Karpas-422 (cell line): ENCODE results near the gene LPIN1. TPM values are rescaled to one million over a fixed set of nuclear protein-coding genes. Genes with fewer than 3 reads are reported as not detected.

Experiments
- DNase-seq: peaks from one replicate; pipeline ENCODE4 v3.0.0-alpha.2; 2015
- H2AFZ ChIP-seq: fragments of 200-600 bp; sonication (generic); 2 replicates; pipeline ENCODE4 v1.6.1; 2014; ENCODE audit warnings: antibody characterized with exemption, low read length, mixed read lengths
- H3K27ac ChIP-seq: fragments of 200-600 bp; sonication (generic); 2 replicates; pipeline ENCODE4 v1.5.1; 2014; ENCODE audit warnings: mild to moderate bottlenecking, low read length, moderate library complexity
- H3K27me3 ChIP-seq: fragments of 200-600 bp; sonication (generic); 2 replicates; pipeline ENCODE4 v1.6.1; 2014; ENCODE audit warnings: low read length, mixed read lengths
- H3K36me3 ChIP-seq: fragments of 200-600 bp; sonication (generic); 2 replicates; pipeline ENCODE4 v1.6.1; 2014; ENCODE audit warnings: low read length, mixed read lengths; ENCODE audit not compliant: insufficient read depth
- H3K4me1 ChIP-seq: fragments of 200-600 bp; sonication (generic); 2 replicates; pipeline ENCODE4 v1.6.1; 2014; ENCODE audit warnings: mild to moderate bottlenecking, low read length, mixed read lengths
- H3K4me2 ChIP-seq: fragments of 200-600 bp; sonication (generic); 2 replicates; pipeline ENCODE4 v1.6.1; 2014; ENCODE audit warnings: low read length, low read depth, mild to moderate bottlenecking; ENCODE audit not compliant: poor library complexity, severe bottlenecking
- H3K4me3 ChIP-seq: fragments of 200-600 bp; sonication (generic); 2 replicates; pipeline ENCODE4 v1.5.1; 2014; ENCODE audit warnings: mild to moderate bottlenecking, antibody characterized with exemption, low read length, mixed read lengths
- H3K79me2 ChIP-seq: fragments of 200-600 bp; sonication (generic); 2 replicates; pipeline ENCODE4 v1.6.1; 2014; ENCODE audit warnings: mild to moderate bottlenecking, low read length, mixed read lengths
- H3K9ac ChIP-seq: fragments of 200-600 bp; sonication (generic); 2 replicates; pipeline ENCODE4 v1.6.0; 2014; ENCODE audit warnings: low read length
- H3K9me2 ChIP-seq: fragments of 200-600 bp; sonication (generic), shearing (Covaris generic); replicated peaks from 2 replicates; pipeline ENCODE4 v1.6.0; 2014; ENCODE audit warnings: mild to moderate bottlenecking, low read length, moderate library complexity; ENCODE audit not compliant: insufficient read depth
- H3K9me3 ChIP-seq: fragments of 300-700, 200-600 bp; sonication (generic); 2 replicates; pipeline ENCODE4 v1.6.1; 2014; ENCODE audit warnings: low read length, mixed read lengths
- H4K20me1 ChIP-seq: fragments of 200-600 bp; sonication (generic); 2 replicates; pipeline ENCODE4 v1.6.1; 2014; ENCODE audit warnings: mild to moderate bottlenecking, antibody characterized with exemption, low read length, low read depth; ENCODE audit not compliant: insufficient read depth
- total RNA-seq: library from RNA; depleted of rRNA; stranded (reverse); fragments of >200 nt; shearing (Covaris generic); gene quantifications from 2 replicates; pipeline ENCODE4 v1.2.3, GENCODE V29; 2014; ENCODE audit warnings: low replicate concordance

Gene LPIN1
- total RNA-seq, 1 experiment from 2014 or later = 4.9 TPM

GRCh38 chr2:11789243-11789642 is 42.8 kb downstream of the LPIN1 start:
- Histone ChIP-seq H3K9me3 (no peaks in the 10 kb centered on the region), H3K9me2 (no peaks in the 10 kb centered on the region), H3K79me2 (no peaks in the 10 kb centered on the region), H3K27me3 (no peaks in the 10 kb centered on the region), H3K4me1 (no peaks in the 10 kb centered on the region), H3K4me3 (no peak overlapping the region), H2AFZ (no peak overlapping the region), H3K36me3 (no peaks in the 10 kb centered on the region), H4K20me1 (no peaks in the 10 kb centered on the region), H3K4me2 (no peak overlapping the region), H3K9ac (no peak overlapping the region), H3K27ac (no peak overlapping the region)
- no peak for DNase-seq

DNA sequence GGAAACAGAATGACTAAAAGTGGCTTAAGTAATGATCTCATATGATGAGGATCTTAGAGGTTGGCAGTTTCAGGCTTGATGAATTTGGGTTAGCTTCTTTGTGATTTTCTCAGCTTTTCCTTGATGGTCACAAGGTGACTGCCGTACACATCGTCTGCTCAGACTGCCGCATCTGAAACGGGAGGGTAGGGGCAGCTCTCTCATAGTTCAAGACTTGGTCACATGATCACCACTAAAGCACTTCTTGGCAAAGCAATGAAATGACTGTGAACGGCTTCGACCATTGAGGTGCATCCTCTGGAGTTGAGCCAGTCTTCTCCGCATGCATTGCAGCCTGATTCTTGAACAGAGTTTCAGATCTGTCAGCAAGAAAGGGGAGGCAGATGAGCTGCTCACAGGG is 43.8 kb downstream of the LPIN1 start:
- no peak overlapping the region for H3K4me3 ChIP-seq
- H3K79me2 ChIP-seq = no peaks in the 10 kb centered on the region
- no peaks in the 10 kb centered on the region for H3K9me2 ChIP-seq
- no peaks in the 10 kb centered on the region for H3K27me3 ChIP-seq
- no peaks in the 10 kb centered on the region for H3K9me3 ChIP-seq
- no peaks in the 10 kb centered on the region for H3K36me3 ChIP-seq
- H3K4me2 ChIP-seq = no peak overlapping the region
- no peaks in the 10 kb centered on the region for H4K20me1 ChIP-seq
- H3K27ac ChIP-seq = no peak overlapping the region
- H2AFZ ChIP-seq = no peak overlapping the region
- H3K9ac ChIP-seq = no peak overlapping the region
- no peaks in the 10 kb centered on the region for H3K4me1 ChIP-seq
- no peak for DNase-seq

DNA sequence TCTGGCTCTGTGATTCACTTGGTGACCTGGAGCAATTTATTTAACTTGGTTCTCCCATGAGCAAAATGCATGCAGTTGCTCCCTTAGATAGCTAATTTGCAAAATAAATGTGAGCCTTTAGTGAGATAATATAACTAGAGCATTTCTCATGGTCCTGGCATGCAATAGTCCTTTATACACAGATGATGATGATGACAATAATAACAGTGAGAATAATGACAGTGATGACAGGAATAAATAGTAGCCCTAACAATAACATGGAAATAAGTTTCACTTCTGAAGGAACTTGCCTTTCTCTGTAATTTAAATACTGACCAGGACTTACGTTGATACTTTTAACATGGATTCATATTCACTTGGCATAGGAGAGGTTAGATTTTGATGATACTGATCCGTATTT is 49.2 kb downstream of the LPIN1 start:
- H3K9ac ChIP-seq = no peak overlapping the region
- H3K27me3 ChIP-seq = no peaks in the 10 kb centered on the region

GRCh38 chr2:11796190-11797171 is 50.0 kb downstream of the LPIN1 start:
- no peaks in the 10 kb centered on the region for H3K9me3 ChIP-seq
- H3K27ac ChIP-seq = no peak overlapping the region
- no peaks in the 10 kb centered on the region for H3K4me1 ChIP-seq
- no peak overlapping the region for H3K4me3 ChIP-seq
- H4K20me1 ChIP-seq = no peaks in the 10 kb centered on the region
- H3K36me3 ChIP-seq = no peaks in the 10 kb centered on the region
- H3K79me2 ChIP-seq = no peaks in the 10 kb centered on the region
- H3K9ac ChIP-seq = no peak overlapping the region
- no peaks in the 10 kb centered on the region for H3K27me3 ChIP-seq
- no peaks in the 10 kb centered on the region for H3K9me2 ChIP-seq
- no peak for DNase-seq
- no peak overlapping the region for H3K4me2 ChIP-seq
- H2AFZ ChIP-seq = no peak overlapping the region

More for the DNA sequence above, 49.2 kb downstream of the LPIN1 start:
- Histone ChIP-seq H4K20me1 (no peaks in the 10 kb centered on the region), H3K79me2 (no peaks in the 10 kb centered on the region), H3K9me3 (no peaks in the 10 kb centered on the region), H3K4me2 (no peak overlapping the region), H3K27ac (no peak overlapping the region), H3K9me2 (no peaks in the 10 kb centered on the region), H3K4me3 (no peak overlapping the region), H3K4me1 (no peaks in the 10 kb centered on the region), H2AFZ (no peak overlapping the region), H3K36me3 (no peaks in the 10 kb centered on the region)
- DNase-seq = no peak

DNA sequence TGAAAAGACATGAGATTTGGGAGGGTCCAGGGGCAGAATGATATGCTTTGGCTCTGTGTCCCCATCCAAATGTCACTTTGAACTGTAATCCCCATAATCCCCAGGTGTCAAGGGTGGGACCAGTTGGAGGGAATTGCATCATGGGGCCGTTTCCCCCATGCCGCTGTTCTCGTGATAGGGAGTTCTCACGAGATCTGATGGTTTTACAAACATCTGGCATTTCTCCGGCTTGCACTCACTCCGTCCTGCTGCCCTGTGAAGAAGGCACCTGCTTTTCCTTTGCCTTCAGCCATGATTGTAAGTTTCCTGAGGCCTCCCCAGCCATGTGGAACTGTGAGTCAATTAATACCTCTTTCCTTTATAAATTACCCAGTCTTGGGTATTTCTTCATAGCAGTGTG is 51.4 kb downstream of the LPIN1 start:
- no peaks in the 10 kb centered on the region for H4K20me1 ChIP-seq
- no peak for DNase-seq
- no peak overlapping the region for H2AFZ ChIP-seq
- H3K4me2 ChIP-seq = no peak overlapping the region
- no peaks in the 10 kb centered on the region for H3K27me3 ChIP-seq
- no peak overlapping the region for H3K9ac ChIP-seq
- no peak overlapping the region for H3K4me3 ChIP-seq
- no peaks in the 10 kb centered on the region for H3K9me2 ChIP-seq
- H3K79me2 ChIP-seq = no peaks in the 10 kb centered on the region
- H3K27ac ChIP-seq = no peak overlapping the region
- H3K4me1 ChIP-seq = no peaks in the 10 kb centered on the region
- H3K36me3 ChIP-seq = no peaks in the 10 kb centered on the region
- no peaks in the 10 kb centered on the region for H3K9me3 ChIP-seq

- Histone ChIP-seq H3K36me3 (no peaks in the 10 kb centered on the region), H3K4me3 (no peak overlapping the region), H3K79me2 (no peaks in the 10 kb centered on the region), H3K27ac (no peak overlapping the region), H3K4me2 (no peak overlapping the region), H4K20me1 (no peaks in the 10 kb centered on the region), H3K27me3 (no peaks in the 10 kb centered on the region), H2AFZ (no peak overlapping the region), H3K9ac (no peak overlapping the region), H3K9me3 (no peaks in the 10 kb centered on the region), H3K4me1 (no peaks in the 10 kb centered on the region), H3K9me2 (no peaks in the 10 kb centered on the region)
- DNase-seq = no peak
Measured at GRCh38 chr2:11798701-11799435, 52.4 kb downstream of the LPIN1 start.

DNA sequence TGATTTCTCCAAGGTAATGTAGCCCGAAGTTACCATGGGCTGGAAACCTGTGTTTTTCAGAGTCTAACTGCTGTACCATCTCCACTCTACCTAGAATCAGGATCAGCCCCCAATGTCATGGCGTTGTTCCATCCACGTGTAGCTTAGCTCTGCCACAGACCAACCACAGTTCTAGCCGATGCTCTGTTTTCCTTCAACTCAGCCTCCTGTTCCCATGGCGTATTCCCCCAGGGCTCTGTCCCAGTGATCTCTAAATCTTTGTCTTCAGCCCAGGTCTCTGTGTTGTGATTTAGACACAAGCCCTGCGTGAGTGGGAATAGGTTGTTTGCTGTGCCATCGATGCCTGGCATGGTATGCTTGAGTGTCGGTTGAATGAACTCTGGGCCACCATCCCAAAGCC is 53.4 kb downstream of the LPIN1 start:
- no peak overlapping the region for H3K4me3 ChIP-seq
- no peaks in the 10 kb centered on the region for H3K36me3 ChIP-seq
- no peak for DNase-seq
- H3K9me2 ChIP-seq = no peaks in the 10 kb centered on the region
- H3K27ac ChIP-seq = no peak overlapping the region
- H3K4me1 ChIP-seq = no peaks in the 10 kb centered on the region
- H3K4me2 ChIP-seq = no peak overlapping the region
- no peaks in the 10 kb centered on the region for H3K9me3 ChIP-seq
- H3K9ac ChIP-seq = no peak overlapping the region
- no peaks in the 10 kb centered on the region for H3K79me2 ChIP-seq
- no peaks in the 10 kb centered on the region for H4K20me1 ChIP-seq
- no peaks in the 10 kb centered on the region for H3K27me3 ChIP-seq
- no peak overlapping the region for H2AFZ ChIP-seq

DNA sequence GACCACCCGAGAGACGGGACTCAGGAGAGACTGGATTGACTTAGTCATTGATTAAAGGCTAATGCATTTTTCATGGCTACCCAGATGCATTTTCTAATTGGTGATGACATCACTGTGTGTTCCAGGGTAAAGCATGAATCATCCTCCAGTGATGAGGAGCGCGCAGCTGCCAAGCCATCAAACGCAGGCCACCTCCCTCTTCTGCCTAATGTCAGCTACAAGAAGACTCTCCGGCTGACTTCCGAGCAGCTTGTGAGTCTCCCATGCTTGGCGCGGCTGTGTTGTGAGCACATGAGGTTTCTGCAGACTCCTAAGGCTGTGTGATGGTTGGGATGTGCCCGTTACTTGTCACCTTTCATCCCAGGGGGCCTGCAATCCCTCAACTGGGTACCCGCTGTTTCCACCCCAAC is 56.4 kb downstream of the LPIN1 start:
- Histone ChIP-seq H3K9ac (no peak overlapping the region), H3K4me1 (no peaks in the 10 kb centered on the region), H4K20me1 (no peaks in the 10 kb centered on the region), H3K36me3 (no peaks in the 10 kb centered on the region), H2AFZ (no peak overlapping the region), H3K27ac (no peak overlapping the region), H3K79me2 (no peaks in the 10 kb centered on the region), H3K4me2 (no peak overlapping the region), H3K9me2 (no peaks in the 10 kb centered on the region), H3K4me3 (no peak overlapping the region), H3K9me3 (no peaks in the 10 kb centered on the region), H3K27me3 (no peaks in the 10 kb centered on the region)
- no peak for DNase-seq
